Chondrocyte (in vitro differentiated cells): ENCODE data around the gene DLG2. TPM values are rescaled to one million over a fixed set of nuclear protein-coding genes. Genes with fewer than 3 reads are reported as not detected.
"Not testable (repeated sequence)": the region's sequence is repeated elsewhere in the genome, so short reads cannot be mapped to it uniquely, and the experiment has no call there.

Experiments used
- DNase-seq: peaks from one replicate; pipeline ENCODE4 v3.0.0; 2021; ENCODE audit warnings: mixed read lengths, low spot score
- H3K27ac Mint-ChIP-seq: one replicate; pipeline ENCODE4 v1.8.0; 2021; ENCODE audit warnings: mild to moderate bottlenecking, moderate library complexity, mixed read lengths; ENCODE audit not compliant: unreplicated experiment
- H3K27me3 Mint-ChIP-seq: 2 replicates; pipeline ENCODE4 v1.8.0; 2021; ENCODE audit warnings: low read depth, mixed read lengths
- H3K36me3 Mint-ChIP-seq: 2 replicates; pipeline ENCODE4 v1.8.0; 2021; ENCODE audit warnings: low read depth, mixed read lengths
- H3K4me1 Mint-ChIP-seq: 2 replicates; pipeline ENCODE4 v1.8.0; 2021; ENCODE audit warnings: low read depth, mild to moderate bottlenecking, mixed read lengths
- H3K4me3 Mint-ChIP-seq: one replicate; pipeline ENCODE4 v1.8.0; 2021; ENCODE audit warnings: mild to moderate bottlenecking, moderate library complexity, mixed read lengths; ENCODE audit not compliant: unreplicated experiment
- H3K9me3 Mint-ChIP-seq: 2 replicates; pipeline ENCODE4 v1.8.0; 2021; ENCODE audit warnings: low read depth, mixed read lengths
- CTCF ChIP-seq: fragments of 200-600 bp; sonication (generic); IDR thresholded peaks from 2 replicates; pipeline ENCODE4 v1.5.0; 2021; ENCODE audit warnings: antibody characterized with exemption, mild to moderate bottlenecking, moderate library complexity
- total RNA-seq: library from RNA; stranded (reverse); gene quantifications from 3 replicates; pipeline ENCODE4 v1.2.1, GENCODE V29; 2021

The DLG2 gene
- total RNA-seq, 1 donor from 2014 or later, result 1.3 TPM

GRCh38 chr11:85123752-85124231, 503.4 kb downstream of the DLG2 start:
- Mint-ChIP-seq H3K9me3 (peaks cover 2% of the 10 kb centered on the region), H3K27ac (no peak overlapping the region), H3K36me3 (no peaks in the 10 kb centered on the region), H3K4me1 (no peaks in the 10 kb centered on the region), H3K4me3 (no peak overlapping the region), H3K27me3 (peaks cover 4% of the 10 kb centered on the region)
- no peak for TF ChIP-seq CTCF
- DNase-seq, result no peak

DNA sequence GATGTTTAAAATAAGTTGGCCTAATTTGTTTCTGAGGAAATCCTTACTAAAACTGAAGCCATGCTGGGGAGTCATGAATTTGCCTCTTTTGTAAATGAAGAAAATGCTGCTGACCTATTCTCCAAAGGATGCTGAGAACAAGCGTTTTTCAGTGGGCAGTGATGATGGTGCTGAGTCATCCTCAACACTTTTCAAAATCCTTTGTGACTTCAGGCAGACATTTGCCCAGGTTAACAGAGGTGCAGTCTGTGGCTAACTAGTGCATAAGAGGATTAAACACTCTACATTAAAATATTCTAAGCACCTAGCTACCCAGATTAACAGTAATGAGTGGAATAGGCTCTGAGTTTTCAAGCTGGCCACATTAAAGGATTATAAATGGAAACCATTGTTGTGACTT, 509.0 kb downstream of the DLG2 start:
- H3K4me3 Mint-ChIP-seq, result no peak overlapping the region

GRCh38 chr11:85115798-85116197, 511.3 kb downstream of the DLG2 start:
- Mint-ChIP-seq H3K27ac (no peak overlapping the region), H3K9me3 (no peaks in the 10 kb centered on the region), H3K36me3 (no peaks in the 10 kb centered on the region), H3K27me3 (peaks cover 2% of the 10 kb centered on the region), H3K4me3 (no peak overlapping the region), H3K4me1 (no peaks in the 10 kb centered on the region)
- no peak for TF ChIP-seq CTCF
- DNase-seq, result no peak

More for the DNA sequence above, 509.0 kb downstream of the DLG2 start:
- Mint-ChIP-seq H3K4me1 (no peaks in the 10 kb centered on the region), H3K9me3 (no peaks in the 10 kb centered on the region), H3K27me3 (no peaks in the 10 kb centered on the region), H3K27ac (no peak overlapping the region), H3K36me3 (no peaks in the 10 kb centered on the region)
- DNase-seq, result no peak
- TF ChIP-seq CTCF, result no peak

GRCh38 chr11:85114786-85115185, 512.4 kb downstream of the DLG2 start:
- Mint-ChIP-seq H3K27me3 (peaks cover 7% of the 10 kb centered on the region), H3K9me3 (no peaks in the 10 kb centered on the region), H3K36me3 (no peaks in the 10 kb centered on the region), H3K4me1 (no peaks in the 10 kb centered on the region), H3K4me3 (no peak overlapping the region), H3K27ac (no peak overlapping the region)
- DNase-seq, result no peak
- TF ChIP-seq CTCF, result no peak

GRCh38 chr11:85110246-85110645, 516.9 kb downstream of the DLG2 start:
- H3K27ac Mint-ChIP-seq, DNase-seq, H3K4me3 Mint-ChIP-seq, H3K36me3 Mint-ChIP-seq, H3K27me3 Mint-ChIP-seq, H3K4me1 Mint-ChIP-seq, H3K9me3 Mint-ChIP-seq: not testable (repeated sequence)

GRCh38 chr11:85109141-85109540, 518.0 kb downstream of the DLG2 start:
- Mint-ChIP-seq H3K27ac (no peak overlapping the region), H3K36me3 (no peaks in the 10 kb centered on the region), H3K4me3 (no peak overlapping the region), H3K9me3 (no peaks in the 10 kb centered on the region), H3K4me1 (no peaks in the 10 kb centered on the region), H3K27me3 (peaks cover 8% of the 10 kb centered on the region)
- no peak for DNase-seq
- no peak for TF ChIP-seq CTCF
